ENCODE data around the gene RHBDL2. TPM values are rescaled to one million over a fixed set of nuclear protein-coding genes. Genes with fewer than 3 reads are reported as not detected.

Gene RHBDL2
- total and polyA plus RNA-seq, 2 of the 13 experiments (the other 11 are each of a cell fraction or from before 2014, with no cell fraction given), result 3.3 to 5.4 TPM

GRCh38 chr1:38858833-38859560 is 82.6 kb downstream of the RHBDL2 start:
- Histone ChIP-seq H2AFZ (ENCODE audit: low read length) (peak overlapping the region; percentile 44), H3K36me3 (replicated peaks in 1 of 2; ENCODE audit: control insufficient read depth in 1 of 2, insufficient read depth in 2 of 2, low read length in 2 of 2) (peaks cover 6 to 11% of the 10 kb centered on the region in 2 experiments), H3K4me3 (replicated peaks in 1 of 3; ENCODE audit: insufficient read depth in 1 of 3, low read depth in 2 of 3, low read length in 3 of 3) (peak overlapping the region; percentile 66 to 98 (median 77)), H3K4me2 (ENCODE audit: low read depth, low read length) (peak overlapping the region; percentile 70), H3K27me3 (ENCODE audit: control insufficient read depth in 1 of 2, insufficient read depth in 2 of 2, low read length in 2 of 2) (no peaks in the 10 kb centered on the region; a peak in 1 of 5 replicates), H3K9ac (ENCODE audit: insufficient read depth, low read depth, low read length) (peak overlapping the region; percentile 76), H3K27ac (ENCODE audit: extremely low read length, insufficient read depth, low read length) (peak overlapping the region; percentile 67), H4K20me1 (ENCODE audit: insufficient read depth, low read length) (no peaks in the 10 kb centered on the region), H3K4me1 (ENCODE audit: insufficient read depth, low read length) (peaks cover 55% of the 10 kb centered on the region), H3K9me3 (ENCODE audit: low read length) (no peaks in the 10 kb centered on the region), H3K79me2 (ENCODE audit: insufficient read depth, low read length) (peaks cover 49% of the 10 kb centered on the region)
- FAIRE-seq (no peak), ATAC-seq (peak; percentile 47), DNase-seq (ENCODE audit: low spot score) (peak; percentile 39)
- no TSS peak for BruUV-seq (replicated peaks)
- ChIA-PET POLR2A (interaction anchor here (0.6 to 1.7 kb wide), 7 partner anchors 14 to 846 kb away, joined by 3 to 9 read pairs (median 5); partner anchors contain the start of genes AKIRIN1, MYCBP, NDUFS5 and UTP11), CTCF (ENCODE audit: low intra/inter-chr PET ratio, low total read pairs) (no interaction called here)
- intact Hi-C loops (cut with micrococcal nuclease; ENCODE audit: unreplicated experiment), result loop anchor here (2.0 kb wide), 1 partner anchor 168 kb away; the partner anchor contains the start of gene NDUFS5
- WGBS (ENCODE audit: low lambda C conversion rate), result 0% methylated on average over 9 of the region's 51 CpGs
- in situ Hi-C loops (cut with HindIII; ENCODE audit: extremely low pct_ligation_motif_present, low pct_unique_long_range_greater_than_20kb), result no loop called here
- TF ChIP-seq ZNF501 (CRISPR knock-in tag; IDR thresholded peaks at IDR 0.05) (0 out of 2 replicates have a peak, but pooled peaks have one; percentile 29), HOXA5 (CRISPR knock-in tag; IDR thresholded peaks at IDR 0.05) (peak; percentile 33; the same call in 1 of the 2 replicates), ZNF800 (CRISPR knock-in tag; IDR thresholded peaks at IDR 0.05) (0 out of 2 replicates have a peak, but pooled peaks have one; percentile 38), HNF4G (IDR thresholded peaks at IDR 0.05; ENCODE audit: borderline replicate concordance, low read depth, low read length) (no peak), HNF4G (CRISPR knock-in tag; IDR thresholded peaks at IDR 0.05; ENCODE audit: borderline replicate concordance, low read depth) (no peak), FOXJ3 (CRISPR knock-in tag; IDR thresholded peaks at IDR 0.05; ENCODE audit: borderline replicate concordance) (0 out of 2 replicates have a peak, but pooled peaks have one; percentile 24), ZNF891 (CRISPR knock-in tag; IDR thresholded peaks at IDR 0.05) (peak; percentile 63; the same call in 1 of the 2 replicates), ISL2 (CRISPR knock-in tag; IDR thresholded peaks at IDR 0.05) (peak; percentile 51; the same call in 1 of the 2 replicates), ZNF777 (CRISPR knock-in tag; IDR thresholded peaks at IDR 0.05) (peak; percentile 16; the same call in 1 of the 2 replicates), MLXIP (CRISPR knock-in tag; IDR thresholded peaks at IDR 0.05; ENCODE audit: borderline replicate concordance) (0 out of 2 replicates have a peak, but pooled peaks have one; percentile 22), KLF12 (CRISPR knock-in tag; IDR thresholded peaks at IDR 0.05; ENCODE audit: borderline replicate concordance) (peak; percentile 82; the same call in 1 of the 2 replicates), HMGXB4 (CRISPR knock-in tag; IDR thresholded peaks at IDR 0.05; ENCODE audit: borderline replicate concordance in 1 of 2, low read depth in 1 of 2) (peak in 1 of 2 experiments; percentile 34; a peak in 1 of 4 replicates), SIN3A (IDR thresholded peaks at IDR 0.05; ENCODE audit: borderline replicate concordance, low read depth, low read length) (peak; percentile 58; the same call in 1 of the 2 replicates)
